NCI-H2171 treated with DMSO at 0.1 percent for 48 hours (cell line): ENCODE data around the gene TEX36.
"Not testable (repeated sequence)": the region's sequence is repeated elsewhere in the genome, so short reads cannot be mapped to it uniquely, and the experiment has no call there.

Source experiments
- DNase-seq: peaks from one replicate; lab custom pipeline; 2025; lab: John Stamatoyannopoulos, UW

Gene TEX36

GRCh38 chr10:125692196-125692595 is 9.2 kb upstream of the TEX36 start:
- DNase-seq = no peak

GRCh38 chr10:125691160-125691981 is 8.4 kb upstream of the TEX36 start:
- no peak for DNase-seq

- DNase-seq = no peak
These were observed 7.1 kb upstream of the TEX36 start for GRCh38 chr10:125689955-125690569.

GRCh38 chr10:125687507-125688185 is 4.7 kb upstream of the TEX36 start:
- DNase-seq = no peak

GRCh38 chr10:125684581-125684980 is 1.6 kb upstream of the TEX36 start:
- peak; percentile 15 for DNase-seq

- no peak for DNase-seq
These were observed 858 bp upstream of the TEX36 start for GRCh38 chr10:125683821-125684220.

GRCh38 chr10:125679436-125679835 is 3.5 kb downstream of the TEX36 start:
- DNase-seq = no peak

- no peak for DNase-seq
These were observed 10.1 kb downstream of the TEX36 start for GRCh38 chr10:125672884-125673283.

- no peak for DNase-seq
These were observed 20.4 kb downstream of the TEX36 start for GRCh38 chr10:125662584-125662983.

GRCh38 chr10:125661941-125662515 is 20.9 kb downstream of the TEX36 start:
- no peak for DNase-seq

- DNase-seq = no peak
These were observed 21.5 kb downstream of the TEX36 start for GRCh38 chr10:125661431-125661940.

- no peak for DNase-seq
These were observed 23.9 kb downstream of the TEX36 start for GRCh38 chr10:125659071-125659470.

- no peak for DNase-seq
These were observed 26.4 kb downstream of the TEX36 start for GRCh38 chr10:125656523-125656922.

- DNase-seq = not testable (repeated sequence)
These were observed 29.9 kb downstream of the TEX36 start for GRCh38 chr10:125653113-125653512.

- no peak for DNase-seq
These were observed 36.7 kb downstream of the TEX36 start for GRCh38 chr10:125646311-125646710.

GRCh38 chr10:125641398-125641797 is 41.6 kb downstream of the TEX36 start:
- no peak for DNase-seq

GRCh38 chr10:125640653-125641052 is 42.3 kb downstream of the TEX36 start:
- no peak for DNase-seq

- no peak for DNase-seq
These were observed 43.1 kb downstream of the TEX36 start for GRCh38 chr10:125639846-125640245.

GRCh38 chr10:125638555-125638954 is 44.4 kb downstream of the TEX36 start:
- DNase-seq = no peak

GRCh38 chr10:125637496-125637895 is 45.5 kb downstream of the TEX36 start:
- DNase-seq = no peak

GRCh38 chr10:125634606-125635005 is 48.4 kb downstream of the TEX36 start:
- DNase-seq = no peak

- DNase-seq = peak; percentile 76
These were observed 49.4 kb downstream of the TEX36 start for GRCh38 chr10:125633517-125633999.
